Measurements from ENCODE around the gene TMEM131L.

Gene TMEM131L

DNA sequence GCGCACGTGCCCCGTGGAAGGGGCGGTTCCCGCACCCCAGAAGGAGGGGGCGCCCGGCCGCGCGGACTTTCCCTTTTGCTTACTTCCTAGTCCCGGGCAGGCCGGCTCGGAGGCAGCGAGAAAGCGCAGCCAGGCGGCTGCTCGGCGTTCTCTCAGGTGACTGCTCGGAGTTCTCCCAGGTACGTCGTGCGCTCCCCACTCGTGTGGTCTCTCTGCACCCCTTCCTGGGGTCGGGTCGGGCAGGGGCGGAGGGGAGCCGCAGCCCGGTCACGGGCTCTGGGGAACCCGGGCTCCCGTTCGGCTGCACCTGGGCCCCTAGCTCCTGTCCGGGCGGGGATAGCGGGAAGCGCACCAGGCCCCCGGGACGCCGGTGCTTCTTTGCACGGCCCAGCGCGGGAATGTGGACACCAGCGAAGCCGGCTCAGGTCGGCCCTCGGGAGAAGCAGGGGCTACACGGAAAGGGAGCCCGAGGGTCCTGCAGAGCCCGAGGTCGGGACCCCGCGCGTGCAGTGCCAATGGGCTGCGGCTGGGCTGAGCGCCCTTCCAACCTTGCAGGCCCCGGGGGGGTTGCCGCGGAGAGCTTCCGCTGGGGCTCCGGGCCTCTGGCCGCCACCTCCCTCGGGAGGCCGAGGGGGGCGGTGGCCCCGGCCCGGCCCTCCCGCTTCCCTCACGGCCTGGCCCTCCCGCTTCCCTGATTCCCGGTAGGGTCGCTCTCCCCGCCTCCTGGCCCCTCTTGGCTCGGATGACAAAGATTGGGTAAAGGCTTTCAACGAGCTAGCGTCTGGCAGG, 218.2 kb downstream of the TMEM131L start, which contains the start of gene TLR2:
Gene TLR2 (plus strand): TSS at position 99 of the 789 bp plus-strand sequence. CDS start 18,628 bp downstream, outside the sequence.
- no peak for TF ChIP-seq Cebpa-rat (IDR thresholded peaks at IDR 0.05)
- peak within 1 kb of the TSS in 3 of 11 experiments; percentile 6 to 57 (median 43); a peak in 3 of 22 replicates for H3K27ac ChIP-seq
- no peaks in the 10 kb centered on the region for H4K20me1 ChIP-seq
- peaks cover 68 to 91% (median 84%) of the 10 kb centered on the region in 11 experiments for H3K9me3 ChIP-seq (replicated peaks in 1 of 11)
- H3K27me3 ChIP-seq = peaks cover 23 to 45% (median 39%) of the 10 kb centered on the region in 11 experiments
- peaks cover 6 to 25% (median 12%) of the 10 kb centered on the region in 10 experiments; a peak in 19 of 20 replicates for H3K4me1 ChIP-seq
- H3K36me3 ChIP-seq = peaks cover 0 to 39% (median 30%) of the 10 kb centered on the region in 11 experiments; a peak in 21 of 22 replicates
- H3K9ac ChIP-seq = peak within 1 kb of the TSS in 6 of 11 experiments; percentile 13 to 78 (median 38); a peak in 8 of 22 replicates
- peak within 1 kb of the TSS; percentile 43 to 67 (median 54) for H3K4me3 ChIP-seq
- peak within 1 kb of the TSS; percentile 61 to 99 (median 82) for H3K4me2 ChIP-seq

DNA sequence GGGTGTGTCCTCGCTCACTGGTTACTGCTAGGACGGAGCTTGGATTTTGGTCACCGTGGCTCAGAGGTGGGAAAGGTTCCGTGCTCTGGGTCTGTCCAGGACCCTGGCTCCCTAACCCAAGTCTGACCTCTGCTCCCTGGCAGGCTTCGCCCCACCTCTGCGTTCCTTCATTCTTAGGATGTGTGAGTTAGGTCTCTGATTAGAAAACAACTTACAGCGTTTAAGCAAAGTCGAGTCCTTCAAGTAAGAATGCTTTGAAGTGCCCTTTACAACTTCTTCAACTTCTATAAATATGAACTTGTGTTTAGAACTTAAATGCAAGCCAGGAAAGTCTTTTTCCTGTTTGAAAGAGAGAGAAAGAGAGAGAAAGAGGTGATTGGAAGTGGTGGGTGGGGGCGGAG, 218.8 kb downstream of the TMEM131L start:
- peak overlapping the region; percentile 43 to 67 (median 54); a peak in 19 of 20 replicates for H3K4me3 ChIP-seq
- peak overlapping the region in 4 of 11 experiments; percentile 26 to 78 (median 56); a peak in 8 of 22 replicates for H3K9ac ChIP-seq

More for the DNA sequence above, 218.8 kb downstream of the TMEM131L start:
- peaks cover 23 to 45% (median 39%) of the 10 kb centered on the region in 11 experiments for H3K27me3 ChIP-seq
- peaks cover 73 to 91% (median 85%) of the 10 kb centered on the region in 11 experiments for H3K9me3 ChIP-seq (replicated peaks in 1 of 11)
- no peaks in the 10 kb centered on the region for H4K20me1 ChIP-seq
- peaks cover 0 to 45% (median 33%) of the 10 kb centered on the region in 11 experiments; a peak in 21 of 22 replicates for H3K36me3 ChIP-seq
- peak overlapping the region; percentile 61 to 99 (median 82) for H3K4me2 ChIP-seq
- H3K4me1 ChIP-seq = peaks cover 6 to 19% (median 12%) of the 10 kb centered on the region in 10 experiments; a peak in 18 of 20 replicates
- H3K27ac ChIP-seq = peak overlapping the region in 3 of 11 experiments; percentile 6 to 57 (median 43); a peak in 3 of 22 replicates
- no peak for TF ChIP-seq Cebpa-rat (IDR thresholded peaks at IDR 0.05)
